Thyroid gland (tissue), 4 donors: ENCODE data around the gene RNF20.

Experiments used
- CTCF ChIP-seq, 6 experiments: fragments of 200-600 bp in 3 of 6; fragments of 450-650 bp in 3 of 6; sonication (generic) in 3 of 6; IDR thresholded peaks; one replicate each; pipeline ENCODE4 v1.5.1; 2016 to 2019; ENCODE audit warnings: antibody characterized with exemption in 6 of 6, mild to moderate bottlenecking in 2 of 6, inconsistent platforms in 1 of 6, moderate library complexity in 1 of 6
- POLR2A ChIP-seq, 2 donors: fragments of 450-650 bp; IDR thresholded peaks; one replicate each; pipeline ENCODE4 v1.6.1; 2017; ENCODE audit warnings: antibody characterized with exemption in 2 of 2, mild to moderate bottlenecking in 2 of 2, moderate library complexity in 1 of 2

- TF ChIP-seq CTCF (IDR thresholded peaks at IDR 0.05): no peak
- TF ChIP-seq POLR2A (IDR thresholded peaks at IDR 0.05): no peak
These were observed 47.5 kb upstream of the RNF20 start for GRCh38 chr9:101485924-101486692.
